Activated CD8-positive, alpha-beta memory T cell treated with anti-CD3 and anti-CD28 coated beads, Interleukin-2, amount 50 U/mL, for 1 hour (primary cell): Measurements from ENCODE around the gene LCN9.
"Not testable (repeated sequence)": the region's sequence is repeated elsewhere in the genome, so short reads cannot be mapped to it uniquely, and the experiment has no call there.

Experiments
- DNase-seq: peaks from one replicate; pipeline ENCODE4 v3.0.0-alpha.2; 2020; ENCODE audit errors: extremely low read depth

The LCN9 gene

GRCh38 chr9:135671591-135672041, 8.5 kb downstream of the LCN9 start:
- no peak for DNase-seq

GRCh38 chr9:135672786-135673185, 9.7 kb downstream of the LCN9 start:
- not testable (repeated sequence) for DNase-seq

- DNase-seq = no peak
Measured at GRCh38 chr9:135673941-135674340, 10.8 kb downstream of the LCN9 start.

GRCh38 chr9:135674977-135675376, 11.9 kb downstream of the LCN9 start:
- no peak for DNase-seq

GRCh38 chr9:135676891-135677290, 13.8 kb downstream of the LCN9 start:
- DNase-seq = no peak

- DNase-seq = no peak
Measured at GRCh38 chr9:135677641-135678168, 14.6 kb downstream of the LCN9 start.

GRCh38 chr9:135678236-135679017, 15.3 kb downstream of the LCN9 start:
- no peak for DNase-seq

GRCh38 chr9:135680056-135680455, 16.9 kb downstream of the LCN9 start:
- DNase-seq = no peak

- DNase-seq = no peak
Measured at GRCh38 chr9:135681161-135681560, 18.1 kb downstream of the LCN9 start.

GRCh38 chr9:135683401-135684034, 20.4 kb downstream of the LCN9 start:
- DNase-seq = no peak

GRCh38 chr9:135684691-135685090, 21.6 kb downstream of the LCN9 start:
- DNase-seq = no peak

- no peak for DNase-seq
Measured at GRCh38 chr9:135687216-135687615, 24.1 kb downstream of the LCN9 start.

- DNase-seq = no peak
Measured at GRCh38 chr9:135689011-135689410, 25.9 kb downstream of the LCN9 start.

- no peak for DNase-seq
Measured at GRCh38 chr9:135690836-135691570, 27.9 kb downstream of the LCN9 start.

- no peak for DNase-seq
Measured at GRCh38 chr9:135692410-135692809, 29.3 kb downstream of the LCN9 start.

- no peak for DNase-seq
Measured at GRCh38 chr9:135693265-135693664, 30.2 kb downstream of the LCN9 start.

- DNase-seq = no peak
Measured at GRCh38 chr9:135693771-135694170, 30.7 kb downstream of the LCN9 start.

- DNase-seq = no peak
Measured at GRCh38 chr9:135694414-135694813, 31.3 kb downstream of the LCN9 start.

GRCh38 chr9:135695036-135695435, 31.9 kb downstream of the LCN9 start:
- no peak for DNase-seq

GRCh38 chr9:135695642-135696041, 32.5 kb downstream of the LCN9 start:
- DNase-seq = no peak

GRCh38 chr9:135696446-135696845, 33.3 kb downstream of the LCN9 start:
- DNase-seq = no peak

GRCh38 chr9:135697226-135697625, 34.1 kb downstream of the LCN9 start:
- DNase-seq = no peak
